Fibroblast of pulmonary artery (primary cell): ENCODE results near the gene TBC1D1.
"Not testable (repeated sequence)": the region's sequence is repeated elsewhere in the genome, so short reads cannot be mapped to it uniquely, and the experiment has no call there.

Experiments used
- DNase-seq: peaks from one replicate; pipeline ENCODE4 v3.0.0-alpha.2; 2010; ENCODE audit warnings: low read depth
- H3K4me3 ChIP-seq: replicated peaks from 2 replicates; pipeline ENCODE4 v1.5.1; 2011; ENCODE audit warnings: low read depth, mild to moderate bottlenecking, control low read depth, low read length, moderate library complexity
- CTCF ChIP-seq: IDR thresholded peaks from 2 replicates; pipeline ENCODE4 v1.5.1; 2011; ENCODE audit warnings: mild to moderate bottlenecking, control low read depth, low read length, inconsistent platforms; ENCODE audit errors: missing control alignments

Gene TBC1D1

GRCh38 chr4:37909332-37910090 is 18.6 kb downstream of the TBC1D1 start:
- H3K4me3 ChIP-seq = no peak overlapping the region
- TF ChIP-seq CTCF = no peak
- no peak for DNase-seq

GRCh38 chr4:37910091-37910486 is 19.2 kb downstream of the TBC1D1 start:
- no peak for TF ChIP-seq CTCF
- H3K4me3 ChIP-seq = no peak overlapping the region
- no peak for DNase-seq

GRCh38 chr4:37914539-37914938 is 23.7 kb downstream of the TBC1D1 start:
- no peak for DNase-seq
- H3K4me3 ChIP-seq = no peak overlapping the region

GRCh38 chr4:37917388-37917787 is 26.5 kb downstream of the TBC1D1 start:
- H3K4me3 ChIP-seq = no peak overlapping the region
- no peak for DNase-seq
- TF ChIP-seq CTCF = no peak

More at GRCh38 chr4:37914539-37914938, 23.7 kb downstream of the TBC1D1 start:
- TF ChIP-seq CTCF = no peak

- DNase-seq = no peak
- H3K4me3 ChIP-seq = no peak overlapping the region
- no peak for TF ChIP-seq CTCF
Observed at GRCh38 chr4:37918653-37919052, 27.8 kb downstream of the TBC1D1 start.

GRCh38 chr4:37922328-37922727 is 31.4 kb downstream of the TBC1D1 start:
- DNase-seq = peak; percentile 83
- TF ChIP-seq CTCF = no peak
- no peak overlapping the region for H3K4me3 ChIP-seq

GRCh38 chr4:37923089-37923488 is 32.2 kb downstream of the TBC1D1 start:
- H3K4me3 ChIP-seq, DNase-seq: not testable (repeated sequence)
